Neural cell (in vitro differentiated cells): ENCODE data around the gene UBALD1.

Source experiments
- CTCF ChIP-seq: fragments of 450-650 bp; IDR thresholded peaks from 2 replicates; pipeline ENCODE4 v1.5.1; 2014; ENCODE audit warnings: antibody characterized with exemption, mild to moderate bottlenecking, moderate library complexity; ENCODE audit not compliant: poor library complexity, severe bottlenecking
- EZH2 ChIP-seq: fragments of 200-600, 300-800 bp; shearing (Covaris generic), sonication (generic); IDR thresholded peaks from 2 replicates; pipeline ENCODE4 v1.6.1; 2014; ENCODE audit warnings: antibody characterized with exemption, low read length, borderline replicate concordance, mild to moderate bottlenecking; ENCODE audit not compliant: insufficient read depth, poor library complexity, severe bottlenecking
- TAF1 ChIP-seq: IDR thresholded peaks from 2 replicates; pipeline ENCODE4 v1.6.1; 2012; ENCODE audit warnings: low read depth

GRCh38 chr16:4633910-4634635 is 19.4 kb upstream of the UBALD1 start:
- TF ChIP-seq CTCF (no peak), TAF1 (no peak), EZH2 (no peak)
